ENCODE data around the gene RPS2. TPM values are rescaled to one million over a fixed set of nuclear protein-coding genes. Genes with fewer than 3 reads are reported as not detected.

Gene RPS2
- total RNA-seq, 1 experiment from 2014 or later, result 4,395 TPM

DNA sequence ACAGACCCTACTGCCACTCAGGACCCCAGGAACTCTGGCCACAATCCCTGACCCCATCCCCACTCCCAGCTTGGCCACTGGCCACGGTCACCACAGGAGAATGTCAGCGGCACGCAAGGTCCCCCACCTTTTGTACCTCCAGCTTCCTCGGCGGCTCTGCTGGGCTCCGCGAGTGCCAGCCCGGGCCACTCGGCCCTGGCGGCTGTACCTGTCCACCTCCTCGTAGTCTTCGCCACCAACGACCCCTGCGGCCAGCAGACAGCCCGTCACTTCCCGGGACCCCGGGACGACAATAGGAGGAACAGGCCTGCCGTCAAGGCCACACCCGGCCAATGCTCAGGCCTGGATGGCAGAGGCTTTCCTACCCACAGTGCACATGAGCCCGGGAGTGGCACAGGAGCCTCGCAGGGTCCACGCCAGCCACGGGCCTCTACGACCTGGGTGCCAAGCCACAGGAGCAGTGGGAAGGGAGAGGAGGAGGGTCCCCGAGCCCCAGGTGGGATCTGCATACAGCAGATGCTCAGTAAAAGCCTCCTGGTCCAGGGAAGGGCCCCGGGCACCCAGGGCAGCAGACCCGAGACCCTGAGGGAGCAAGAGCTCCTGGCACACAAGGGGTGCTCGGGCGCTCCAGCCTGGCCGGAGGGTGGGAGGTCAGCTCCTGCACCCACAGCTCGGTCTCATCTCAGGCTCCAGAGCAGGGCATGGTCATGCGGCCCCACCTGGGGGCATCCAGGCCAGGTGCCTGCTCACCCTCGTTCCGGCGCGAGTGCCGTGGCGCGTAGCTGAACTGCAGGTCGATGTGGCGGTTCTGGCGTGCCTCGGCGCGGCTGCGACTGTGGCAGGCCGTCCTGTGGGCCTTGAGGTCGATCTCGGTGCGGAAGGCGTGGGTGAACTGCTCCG is 37.1 kb upstream of the RPS2 start:
- Mint-ChIP-seq H3K36me3 (peaks cover 24% of the 10 kb centered on the region), H3K4me3 (no peak overlapping the region), H3K27me3 (ENCODE audit: low read depth) (no peaks in the 10 kb centered on the region), H3K9me3 (no peaks in the 10 kb centered on the region), H3K27ac (no peak overlapping the region), H3K4me1 (peaks cover 18% of the 10 kb centered on the region)
- DNase-seq (ENCODE audit: low spot score), result no peak
- TF ChIP-seq, protein P1, sequence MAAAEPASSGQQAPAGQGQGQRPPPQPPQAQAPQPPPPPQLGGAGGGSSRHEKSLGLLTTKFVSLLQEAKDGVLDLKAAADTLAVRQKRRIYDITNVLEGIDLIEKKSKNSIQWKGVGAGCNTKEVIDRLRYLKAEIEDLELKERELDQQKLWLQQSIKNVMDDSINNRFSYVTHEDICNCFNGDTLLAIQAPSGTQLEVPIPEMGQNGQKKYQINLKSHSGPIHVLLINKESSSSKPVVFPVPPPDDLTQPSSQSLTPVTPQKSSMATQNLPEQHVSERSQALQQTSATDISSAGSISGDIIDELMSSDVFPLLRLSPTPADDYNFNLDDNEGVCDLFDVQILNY (CRISPR knock-in tag; IDR thresholded peaks at IDR 0.05), result no peak
- TF ChIP-seq, protein P2, sequence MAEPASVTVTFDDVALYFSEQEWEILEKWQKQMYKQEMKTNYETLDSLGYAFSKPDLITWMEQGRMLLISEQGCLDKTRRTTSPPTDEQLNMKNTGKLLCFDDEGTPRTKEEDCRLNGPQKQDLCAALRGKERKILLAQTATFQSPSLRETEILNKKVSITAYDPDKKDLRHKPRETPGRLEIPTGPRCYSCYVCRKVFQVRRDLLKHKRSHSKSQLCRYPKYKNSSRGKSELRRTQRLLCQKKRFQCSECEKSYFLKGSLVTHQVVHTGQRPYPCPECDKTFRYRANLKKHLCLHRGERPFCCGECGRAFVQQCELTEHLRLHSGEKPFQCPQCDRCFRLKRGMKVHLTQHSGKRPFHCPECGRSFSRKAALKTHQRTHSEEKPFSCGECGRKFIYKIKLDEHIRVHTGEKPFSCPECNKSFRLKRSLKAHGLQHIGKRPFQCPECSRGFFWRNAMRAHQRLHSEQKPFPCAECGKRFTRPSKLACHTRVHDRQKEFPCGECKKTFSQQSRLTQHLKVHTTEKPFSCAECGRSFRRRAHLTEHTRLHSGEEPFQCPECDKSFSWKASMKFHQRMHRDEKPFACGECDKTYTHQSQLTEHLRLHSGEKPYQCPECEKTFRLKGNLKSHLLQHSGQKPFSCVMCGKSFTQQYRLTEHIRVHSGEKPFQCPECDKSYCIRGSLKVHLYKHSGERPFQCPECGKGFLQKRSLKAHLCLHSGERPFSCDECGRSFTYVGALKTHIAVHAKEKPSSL (CRISPR knock-in tag; conservative IDR thresholded peaks at IDR 0.05), result no peak
- TF ChIP-seq, protein P3, sequence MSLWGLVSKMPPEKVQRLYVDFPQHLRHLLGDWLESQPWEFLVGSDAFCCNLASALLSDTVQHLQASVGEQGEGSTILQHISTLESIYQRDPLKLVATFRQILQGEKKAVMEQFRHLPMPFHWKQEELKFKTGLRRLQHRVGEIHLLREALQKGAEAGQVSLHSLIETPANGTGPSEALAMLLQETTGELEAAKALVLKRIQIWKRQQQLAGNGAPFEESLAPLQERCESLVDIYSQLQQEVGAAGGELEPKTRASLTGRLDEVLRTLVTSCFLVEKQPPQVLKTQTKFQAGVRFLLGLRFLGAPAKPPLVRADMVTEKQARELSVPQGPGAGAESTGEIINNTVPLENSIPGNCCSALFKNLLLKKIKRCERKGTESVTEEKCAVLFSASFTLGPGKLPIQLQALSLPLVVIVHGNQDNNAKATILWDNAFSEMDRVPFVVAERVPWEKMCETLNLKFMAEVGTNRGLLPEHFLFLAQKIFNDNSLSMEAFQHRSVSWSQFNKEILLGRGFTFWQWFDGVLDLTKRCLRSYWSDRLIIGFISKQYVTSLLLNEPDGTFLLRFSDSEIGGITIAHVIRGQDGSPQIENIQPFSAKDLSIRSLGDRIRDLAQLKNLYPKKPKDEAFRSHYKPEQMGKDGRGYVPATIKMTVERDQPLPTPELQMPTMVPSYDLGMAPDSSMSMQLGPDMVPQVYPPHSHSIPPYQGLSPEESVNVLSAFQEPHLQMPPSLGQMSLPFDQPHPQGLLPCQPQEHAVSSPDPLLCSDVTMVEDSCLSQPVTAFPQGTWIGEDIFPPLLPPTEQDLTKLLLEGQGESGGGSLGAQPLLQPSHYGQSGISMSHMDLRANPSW (CRISPR knock-in tag; conservative IDR thresholded peaks at IDR 0.05; ENCODE audit: low read depth), result no peak
- no peak for TF ChIP-seq GABPB1 (CRISPR knock-in tag; IDR thresholded peaks at IDR 0.05)
- TF ChIP-seq, protein P4, sequence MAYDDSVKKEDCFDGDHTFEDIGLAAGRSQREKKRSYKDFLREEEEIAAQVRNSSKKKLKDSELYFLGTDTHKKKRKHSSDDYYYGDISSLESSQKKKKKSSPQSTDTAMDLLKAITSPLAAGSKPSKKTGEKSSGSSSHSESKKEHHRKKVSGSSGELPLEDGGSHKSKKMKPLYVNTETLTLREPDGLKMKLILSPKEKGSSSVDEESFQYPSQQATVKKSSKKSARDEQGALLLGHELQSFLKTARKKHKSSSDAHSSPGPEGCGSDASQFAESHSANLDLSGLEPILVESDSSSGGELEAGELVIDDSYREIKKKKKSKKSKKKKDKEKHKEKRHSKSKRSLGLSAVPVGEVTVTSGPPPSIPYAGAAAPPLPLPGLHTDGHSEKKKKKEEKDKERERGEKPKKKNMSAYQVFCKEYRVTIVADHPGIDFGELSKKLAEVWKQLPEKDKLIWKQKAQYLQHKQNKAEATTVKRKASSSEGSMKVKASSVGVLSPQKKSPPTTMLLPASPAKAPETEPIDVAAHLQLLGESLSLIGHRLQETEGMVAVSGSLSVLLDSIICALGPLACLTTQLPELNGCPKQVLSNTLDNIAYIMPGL (CRISPR knock-in tag; IDR thresholded peaks at IDR 0.05), result no peak
- no peak for TF ChIP-seq IRF2 (CRISPR knock-in tag; IDR thresholded peaks at IDR 0.05; ENCODE audit: borderline replicate concordance, low read depth)
- no peak for TF ChIP-seq ZNF219 (CRISPR knock-in tag; IDR thresholded peaks at IDR 0.05; ENCODE audit: borderline replicate concordance)
- no peak for TF ChIP-seq TEAD4 (CRISPR knock-in tag; IDR thresholded peaks at IDR 0.05)
- TF ChIP-seq CDX4 (CRISPR knock-in tag; IDR thresholded peaks at IDR 0.05; ENCODE audit: borderline replicate concordance), result no peak
- no peak for TF ChIP-seq ZNF416 (CRISPR knock-in tag; IDR thresholded peaks at IDR 0.05)
- TF ChIP-seq JUN (CRISPR knock-in tag; IDR thresholded peaks at IDR 0.05), result no peak
- no peak for TF ChIP-seq RORB (CRISPR knock-in tag; IDR thresholded peaks at IDR 0.05)
- TF ChIP-seq, protein P5, sequence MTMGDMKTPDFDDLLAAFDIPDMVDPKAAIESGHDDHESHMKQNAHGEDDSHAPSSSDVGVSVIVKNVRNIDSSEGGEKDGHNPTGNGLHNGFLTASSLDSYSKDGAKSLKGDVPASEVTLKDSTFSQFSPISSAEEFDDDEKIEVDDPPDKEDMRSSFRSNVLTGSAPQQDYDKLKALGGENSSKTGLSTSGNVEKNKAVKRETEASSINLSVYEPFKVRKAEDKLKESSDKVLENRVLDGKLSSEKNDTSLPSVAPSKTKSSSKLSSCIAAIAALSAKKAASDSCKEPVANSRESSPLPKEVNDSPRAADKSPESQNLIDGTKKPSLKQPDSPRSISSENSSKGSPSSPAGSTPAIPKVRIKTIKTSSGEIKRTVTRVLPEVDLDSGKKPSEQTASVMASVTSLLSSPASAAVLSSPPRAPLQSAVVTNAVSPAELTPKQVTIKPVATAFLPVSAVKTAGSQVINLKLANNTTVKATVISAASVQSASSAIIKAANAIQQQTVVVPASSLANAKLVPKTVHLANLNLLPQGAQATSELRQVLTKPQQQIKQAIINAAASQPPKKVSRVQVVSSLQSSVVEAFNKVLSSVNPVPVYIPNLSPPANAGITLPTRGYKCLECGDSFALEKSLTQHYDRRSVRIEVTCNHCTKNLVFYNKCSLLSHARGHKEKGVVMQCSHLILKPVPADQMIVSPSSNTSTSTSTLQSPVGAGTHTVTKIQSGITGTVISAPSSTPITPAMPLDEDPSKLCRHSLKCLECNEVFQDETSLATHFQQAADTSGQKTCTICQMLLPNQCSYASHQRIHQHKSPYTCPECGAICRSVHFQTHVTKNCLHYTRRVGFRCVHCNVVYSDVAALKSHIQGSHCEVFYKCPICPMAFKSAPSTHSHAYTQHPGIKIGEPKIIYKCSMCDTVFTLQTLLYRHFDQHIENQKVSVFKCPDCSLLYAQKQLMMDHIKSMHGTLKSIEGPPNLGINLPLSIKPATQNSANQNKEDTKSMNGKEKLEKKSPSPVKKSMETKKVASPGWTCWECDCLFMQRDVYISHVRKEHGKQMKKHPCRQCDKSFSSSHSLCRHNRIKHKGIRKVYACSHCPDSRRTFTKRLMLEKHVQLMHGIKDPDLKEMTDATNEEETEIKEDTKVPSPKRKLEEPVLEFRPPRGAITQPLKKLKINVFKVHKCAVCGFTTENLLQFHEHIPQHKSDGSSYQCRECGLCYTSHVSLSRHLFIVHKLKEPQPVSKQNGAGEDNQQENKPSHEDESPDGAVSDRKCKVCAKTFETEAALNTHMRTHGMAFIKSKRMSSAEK (CRISPR knock-in tag; IDR thresholded peaks at IDR 0.05; ENCODE audit: borderline replicate concordance), result no peak
- TF ChIP-seq, protein P6, sequence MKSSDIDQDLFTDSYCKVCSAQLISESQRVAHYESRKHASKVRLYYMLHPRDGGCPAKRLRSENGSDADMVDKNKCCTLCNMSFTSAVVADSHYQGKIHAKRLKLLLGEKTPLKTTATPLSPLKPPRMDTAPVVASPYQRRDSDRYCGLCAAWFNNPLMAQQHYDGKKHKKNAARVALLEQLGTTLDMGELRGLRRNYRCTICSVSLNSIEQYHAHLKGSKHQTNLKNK (CRISPR knock-in tag; IDR thresholded peaks at IDR 0.05), result no peak
- TF ChIP-seq ELF4 (CRISPR knock-in tag; IDR thresholded peaks at IDR 0.05; ENCODE audit: low read depth), result no peak
- no peak for TF ChIP-seq ZNF671 (CRISPR knock-in tag; IDR thresholded peaks at IDR 0.05)
- no peak for TF ChIP-seq ATF2 (CRISPR knock-in tag; IDR thresholded peaks at IDR 0.05; ENCODE audit: borderline replicate concordance, low read depth)
- no peak for TF ChIP-seq ZSCAN18 (CRISPR knock-in tag; IDR thresholded peaks at IDR 0.05)
- ChIA-PET CTCF (interaction anchor here (1.9 kb wide), 1 partner anchor 9 kb away, joined by 6 read pairs; no protein-coding TSS in a partner anchor), POLR2A (no interaction called here)
- ATAC-seq, result no peak
